ENCODE data around the gene TFEB.

Gene TFEB

DNA sequence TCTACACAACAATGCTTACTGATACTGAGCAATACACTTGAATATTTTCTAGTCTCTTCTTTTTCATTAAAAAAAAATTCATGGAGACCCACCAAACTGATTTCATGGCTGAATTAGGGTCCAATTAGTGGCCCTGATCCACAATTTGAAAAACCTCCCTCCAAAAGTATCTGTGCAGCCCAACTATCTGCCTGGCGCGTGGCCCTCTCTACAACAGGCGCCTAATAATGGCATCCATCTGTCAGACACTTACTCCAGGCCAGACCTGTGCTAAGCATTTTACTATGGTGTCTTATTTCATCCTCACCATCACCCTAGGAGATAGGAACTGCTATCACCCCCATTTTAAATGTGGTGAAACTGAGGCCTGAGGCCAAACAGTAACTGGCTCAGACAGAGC, 14.0 kb downstream of the TFEB start:
- no peak for DNase-seq

DNA sequence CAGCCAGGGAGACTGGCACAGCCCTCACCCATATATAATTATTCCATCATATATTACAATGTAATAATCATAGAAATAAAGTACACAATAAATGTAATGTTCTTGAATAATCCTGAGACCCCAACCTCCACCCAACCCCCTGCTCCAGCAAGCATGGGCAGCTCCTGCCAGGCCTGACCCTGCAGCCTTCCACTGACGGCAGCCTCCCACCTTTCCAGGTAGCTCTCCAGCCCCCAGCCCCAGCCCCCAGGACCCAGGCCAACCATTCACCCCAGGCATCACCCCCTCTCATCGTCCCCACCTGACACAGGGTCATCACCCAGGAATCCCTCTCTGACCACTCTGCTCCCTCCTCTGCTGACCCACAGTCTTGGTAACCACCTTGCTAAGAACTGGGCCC, 14.6 kb downstream of the TFEB start:
- no peak for DNase-seq

DNA sequence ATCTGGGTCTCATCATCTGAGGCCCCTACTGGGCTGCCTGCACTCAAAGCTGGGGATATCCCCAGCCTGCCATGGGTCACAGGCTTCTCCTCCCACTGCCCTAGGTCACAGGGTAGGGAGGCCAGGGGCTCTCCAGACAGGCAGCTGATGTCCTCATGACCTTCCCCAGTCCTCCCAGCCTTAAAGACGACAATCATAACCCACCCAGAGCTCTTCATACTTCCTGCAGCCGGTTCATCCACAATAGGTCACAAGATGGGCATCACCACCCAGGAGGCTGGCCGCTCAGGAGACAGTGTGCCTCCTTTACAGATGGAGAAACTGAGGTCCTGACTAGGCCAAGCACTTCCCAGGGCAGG, 15.2 kb downstream of the TFEB start:
- DNase-seq, result no peak

DNA sequence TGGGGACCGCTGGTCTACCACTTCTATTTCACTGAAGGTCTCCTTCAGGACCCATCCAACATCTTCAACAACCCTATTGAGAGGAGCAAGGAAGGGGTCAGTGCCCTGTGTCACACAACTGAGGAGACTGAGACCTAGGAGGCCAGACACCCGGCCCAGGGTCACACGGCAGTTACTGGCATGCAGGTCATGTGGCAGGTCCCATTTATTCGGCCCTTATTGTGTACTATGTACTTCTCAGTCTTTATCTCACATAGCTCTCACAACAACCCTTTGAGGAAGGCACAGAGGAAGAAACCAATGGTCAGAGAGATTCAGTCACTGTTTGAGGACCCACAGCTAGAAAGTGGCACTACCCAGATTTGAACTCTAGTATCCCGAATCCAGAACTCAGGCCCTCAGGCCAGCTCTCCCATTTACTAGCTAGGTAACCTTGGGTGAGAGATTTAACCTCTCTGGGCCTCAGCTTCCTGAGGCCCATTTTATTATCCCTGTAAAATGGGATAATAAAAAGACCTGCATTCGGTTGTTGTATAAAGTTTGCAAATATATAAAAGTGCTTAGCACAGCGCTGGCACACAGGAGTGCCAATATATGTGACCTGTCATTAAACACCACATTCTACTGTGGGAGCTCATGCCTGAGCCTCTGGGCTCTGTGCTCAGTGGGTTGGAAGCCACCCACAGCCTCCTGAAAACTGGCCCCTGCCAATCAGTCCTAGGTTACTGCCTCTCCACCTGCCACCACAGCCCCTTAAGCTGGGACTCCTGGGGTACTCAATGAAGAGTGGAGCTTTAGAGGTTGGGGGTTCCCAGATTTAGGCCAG, 15.8 kb downstream of the TFEB start:
- DNase-seq, result no peak

DNA sequence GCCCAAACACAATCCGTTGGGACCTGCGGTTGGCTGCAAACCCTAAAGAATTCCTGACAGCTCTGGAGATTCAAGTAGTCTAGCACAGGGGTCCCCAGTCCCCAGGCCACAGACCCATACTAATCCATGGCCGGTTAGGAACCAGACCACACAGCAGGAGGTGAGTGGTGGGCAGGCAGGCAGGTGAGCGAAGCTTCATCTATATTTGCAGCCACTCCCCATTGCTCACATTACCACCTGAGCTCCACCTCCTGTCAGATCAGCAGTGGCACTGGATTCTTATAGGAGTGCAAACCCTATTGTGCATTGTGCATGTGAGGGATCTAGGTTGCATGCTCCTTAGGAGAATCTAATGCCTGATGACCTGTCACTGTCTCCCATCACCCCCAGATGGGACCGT, 16.6 kb downstream of the TFEB start:
- no peak for DNase-seq

DNA sequence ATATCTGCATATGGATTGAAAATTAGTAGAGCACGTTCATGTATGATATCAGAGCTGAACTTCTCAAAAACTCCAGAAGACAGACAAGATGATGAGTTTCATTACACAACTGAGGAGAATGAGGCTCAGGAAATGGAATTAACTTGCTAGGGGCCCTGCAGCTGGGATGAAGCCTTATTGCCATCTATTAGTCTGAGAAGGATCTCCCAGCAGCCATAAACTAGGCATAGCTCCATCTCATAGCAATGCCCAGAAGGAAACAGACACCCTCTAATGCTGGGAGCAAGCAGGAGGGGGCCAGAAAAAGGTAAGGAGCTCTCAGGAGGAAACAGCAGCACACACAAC, 18.0 kb downstream of the TFEB start:
- DNase-seq, result no peak

DNA sequence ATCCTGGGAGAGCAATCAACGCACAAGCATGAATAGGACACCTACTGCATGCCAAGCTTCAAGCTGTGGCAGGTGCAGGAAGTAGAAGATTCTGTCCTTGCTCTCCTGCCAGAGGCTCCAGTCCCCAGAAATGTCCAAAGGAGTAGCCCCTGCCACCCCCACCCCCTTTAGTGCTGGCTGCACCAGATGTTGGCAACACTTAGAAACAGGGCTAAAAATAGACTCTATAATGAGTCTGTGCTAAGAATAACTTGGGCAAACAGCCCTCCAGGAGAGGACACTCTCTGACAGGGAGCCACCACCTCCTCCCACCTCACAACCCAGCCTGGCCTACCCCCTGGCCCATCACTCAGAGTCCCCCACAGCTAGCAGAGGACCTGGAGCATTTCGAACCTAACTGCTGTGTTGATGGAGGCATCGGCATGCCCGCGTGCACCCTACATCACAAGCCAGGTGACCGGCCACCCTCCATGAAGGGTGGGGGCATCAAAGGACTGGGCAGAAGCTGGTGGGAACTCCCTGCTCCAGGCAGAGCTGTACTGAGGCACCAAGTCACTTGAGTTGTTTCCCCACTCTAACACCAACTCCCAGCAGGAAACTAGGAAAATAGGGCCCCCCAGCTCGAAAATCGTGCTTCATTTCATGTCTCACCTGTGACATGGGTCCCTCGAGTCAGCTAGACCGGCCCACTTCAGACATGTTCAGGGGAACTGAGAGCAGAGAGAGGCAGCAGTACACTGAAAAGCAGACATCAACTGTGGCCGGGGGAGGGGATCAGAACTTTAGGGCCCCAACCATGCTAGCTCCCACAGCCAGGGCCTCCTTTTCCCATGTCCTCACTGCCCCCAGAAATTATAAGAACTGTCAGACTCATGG, 18.7 kb downstream of the TFEB start:
- no peak for DNase-seq

DNA sequence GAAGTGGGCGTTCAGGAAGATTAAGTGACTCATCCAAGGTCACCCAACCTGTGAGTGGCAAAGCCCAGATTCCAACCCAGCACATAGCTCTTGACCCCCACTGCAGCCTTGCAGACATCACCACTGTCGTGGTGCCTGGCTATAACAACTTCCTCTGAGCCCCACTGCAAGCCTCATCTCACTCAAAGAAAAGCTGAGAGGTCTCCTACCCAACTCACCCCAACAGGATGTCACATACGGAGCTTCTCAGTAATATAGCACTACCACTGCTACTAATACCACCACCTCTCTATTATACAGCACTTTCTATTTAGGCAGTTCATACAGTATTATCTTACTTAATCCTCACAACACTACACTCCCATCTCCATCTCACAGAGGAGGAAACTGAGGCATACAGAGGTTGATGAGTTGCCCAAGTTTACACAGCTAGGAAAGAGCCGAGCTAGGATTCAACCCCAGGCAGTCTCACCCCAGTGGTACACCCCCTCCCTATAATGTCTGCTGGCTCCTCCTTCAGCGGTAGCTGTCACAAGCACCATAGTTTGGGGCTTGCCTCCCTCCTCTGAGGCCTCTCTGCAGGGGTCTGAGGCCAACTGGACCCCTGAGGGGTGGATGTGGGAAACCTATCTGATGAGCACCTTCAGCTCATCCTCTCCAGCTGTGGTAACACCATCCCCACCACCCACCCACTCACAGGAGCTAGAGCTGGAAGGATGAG, 19.5 kb downstream of the TFEB start:
- DNase-seq, result no peak

DNA sequence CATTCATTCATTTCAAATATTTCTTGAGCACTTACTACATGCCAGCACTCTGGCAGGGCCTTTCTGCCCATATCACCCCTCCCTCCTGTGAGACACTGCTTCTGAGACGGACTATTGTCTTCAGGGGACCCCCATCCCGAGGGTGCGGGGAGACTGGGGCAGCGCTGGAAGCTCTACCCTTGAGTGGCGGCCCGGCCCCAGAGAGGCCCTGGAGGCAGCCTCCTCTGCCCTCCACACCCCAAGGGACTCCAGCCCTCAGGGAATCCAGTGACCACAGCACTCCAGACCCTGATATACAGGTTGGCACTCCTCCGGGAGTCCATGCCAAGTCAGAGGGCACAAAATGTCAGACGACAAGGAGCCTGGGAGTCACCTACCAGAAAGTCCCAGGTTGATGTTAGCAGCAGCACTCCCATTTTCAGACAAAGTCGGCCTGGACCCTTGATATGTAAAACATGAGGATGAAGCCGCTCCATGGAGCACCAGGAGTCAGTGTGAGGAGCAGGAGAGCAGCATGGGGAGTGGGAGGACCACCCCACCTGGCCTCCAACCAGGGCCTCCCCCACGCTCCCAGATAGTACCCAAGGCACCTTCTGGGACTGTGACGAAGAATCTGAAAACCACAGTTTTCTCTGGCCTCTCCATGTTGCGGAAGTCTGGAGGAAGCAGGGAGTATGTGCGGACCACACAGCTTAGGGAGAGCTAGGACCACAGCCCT, 20.7 kb downstream of the TFEB start:
- DNase-seq, result no peak

DNA sequence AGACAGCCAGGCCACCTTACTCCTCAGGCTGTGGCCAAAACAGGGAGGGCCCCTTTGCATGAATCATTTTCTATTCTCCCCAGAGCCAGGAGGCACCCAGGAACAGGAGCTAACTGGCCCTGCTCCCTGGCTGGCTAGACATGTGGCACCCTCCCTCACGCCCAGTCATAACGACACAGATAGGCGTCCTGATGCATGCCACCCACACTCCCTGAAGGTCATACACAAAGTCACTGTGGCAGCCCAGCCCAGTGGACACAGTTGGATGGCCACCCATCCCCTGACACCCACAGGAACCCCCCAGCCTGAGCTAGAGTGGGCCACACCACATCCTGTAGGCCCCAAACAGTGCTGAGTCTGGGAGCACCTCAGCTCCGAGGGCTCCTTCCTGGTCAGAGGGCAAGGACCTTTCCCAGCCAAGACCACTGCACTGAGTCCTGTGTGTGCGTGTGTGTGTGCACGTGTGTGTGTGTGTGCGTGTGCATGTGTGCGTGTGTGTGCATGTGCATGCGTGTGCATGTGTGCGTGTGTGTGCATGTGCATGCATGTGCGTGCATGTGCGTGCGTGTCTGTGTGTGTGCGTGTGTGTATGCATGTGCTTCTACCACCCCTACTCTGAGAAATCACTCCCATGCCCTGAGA, 21.6 kb downstream of the TFEB start:
- no peak for DNase-seq

DNA sequence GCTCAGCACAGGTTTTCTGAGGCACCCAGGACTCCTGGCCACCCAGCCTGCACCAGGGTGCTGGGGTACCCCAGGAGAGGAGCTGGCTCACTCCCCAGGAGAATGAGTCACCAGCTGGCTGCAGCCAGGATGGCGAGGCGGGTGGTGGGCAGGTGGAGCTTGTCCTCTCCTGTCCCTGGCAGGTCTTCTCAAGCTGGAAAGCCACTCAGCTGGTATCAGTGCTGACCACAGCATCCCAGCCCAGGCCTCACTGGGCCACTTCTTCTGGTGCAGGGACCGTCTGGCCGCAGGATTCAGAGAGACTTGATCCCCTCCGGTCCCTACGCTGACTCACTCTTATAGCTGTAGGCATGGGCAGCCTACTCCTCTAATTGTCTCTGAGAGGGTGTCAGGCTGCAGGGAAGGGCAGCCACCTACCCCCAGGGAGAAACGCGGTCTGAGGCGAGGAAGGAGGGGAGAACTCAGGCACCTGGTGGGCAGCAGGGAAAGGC, 22.2 kb downstream of the TFEB start:
- DNase-seq, result no peak

DNA sequence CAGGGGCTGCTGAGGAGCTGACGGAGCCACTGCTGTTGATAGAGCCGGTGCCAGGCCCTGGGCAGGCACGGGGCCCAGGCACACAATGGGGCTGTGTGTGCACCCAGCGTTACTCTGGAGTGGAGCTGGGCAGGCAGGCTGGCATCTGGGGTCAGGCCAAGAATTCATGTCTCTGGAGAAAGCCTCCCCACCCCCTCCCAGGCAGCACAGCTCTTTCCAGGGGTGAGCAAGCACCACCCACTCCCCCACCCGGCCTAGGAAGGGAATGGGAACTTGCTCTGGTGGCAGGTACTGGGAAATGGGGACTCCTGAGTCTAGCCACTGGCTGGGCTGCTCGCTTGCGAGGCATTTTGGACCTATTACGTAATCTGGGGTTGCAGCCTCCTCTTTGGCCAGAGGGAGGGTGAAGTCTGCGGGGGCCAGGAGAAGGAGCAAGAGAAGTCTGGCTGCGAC, 22.7 kb downstream of the TFEB start:
- DNase-seq, result no peak

DNA sequence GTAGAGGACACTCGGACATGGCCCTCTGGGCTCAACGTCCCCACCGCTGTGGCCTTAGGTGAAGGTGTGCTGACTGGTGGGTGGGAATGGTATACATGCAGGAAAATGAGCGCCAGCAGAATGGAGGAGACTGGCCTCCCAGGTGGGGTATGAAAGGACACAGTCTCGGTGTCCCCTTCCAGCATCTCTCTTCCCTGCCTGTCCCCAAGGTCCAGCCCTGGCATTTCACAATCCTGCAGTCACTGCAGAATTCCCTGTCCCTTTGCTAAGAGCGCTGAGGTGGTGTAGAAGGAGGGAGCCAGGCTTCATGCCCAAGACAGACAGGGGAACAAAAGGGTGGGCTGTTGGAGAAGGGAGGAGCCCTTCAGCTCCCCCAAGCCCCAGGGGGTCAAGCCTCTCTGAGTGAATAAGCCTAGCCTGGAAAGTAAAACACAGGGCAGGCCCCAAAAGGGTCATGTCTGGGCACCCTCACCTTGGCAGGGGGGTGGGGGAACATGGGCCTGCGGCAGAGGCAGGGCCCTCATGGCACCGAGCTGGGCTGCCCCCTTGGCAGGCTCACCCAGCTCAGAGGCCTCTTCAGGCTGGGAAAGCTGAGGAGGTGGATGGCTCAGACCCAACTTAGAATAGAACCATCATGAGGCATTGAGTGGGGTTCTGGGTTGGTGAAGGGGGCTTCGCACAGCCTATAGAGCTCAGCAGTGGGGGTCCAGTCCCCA, 23.9 kb downstream of the TFEB start:
- no peak for DNase-seq

DNA sequence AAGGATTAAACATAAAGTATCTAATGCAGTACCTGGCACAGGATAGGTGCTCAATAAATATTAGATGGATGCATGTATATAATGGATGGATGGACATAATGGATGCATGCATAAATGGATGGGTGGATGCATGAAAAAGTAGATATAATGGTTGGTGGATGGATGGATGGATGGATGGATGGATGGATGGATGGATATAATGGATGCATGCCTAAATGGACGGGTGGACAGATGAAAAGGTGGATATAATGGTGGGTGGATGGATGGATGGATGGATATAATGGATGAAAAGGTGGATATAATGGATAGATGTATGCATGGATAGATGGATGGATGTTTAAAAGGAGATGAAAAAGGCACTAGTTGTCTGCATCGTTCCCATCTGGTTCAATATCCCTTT, 26.0 kb downstream of the TFEB start:
- DNase-seq, result no peak

DNA sequence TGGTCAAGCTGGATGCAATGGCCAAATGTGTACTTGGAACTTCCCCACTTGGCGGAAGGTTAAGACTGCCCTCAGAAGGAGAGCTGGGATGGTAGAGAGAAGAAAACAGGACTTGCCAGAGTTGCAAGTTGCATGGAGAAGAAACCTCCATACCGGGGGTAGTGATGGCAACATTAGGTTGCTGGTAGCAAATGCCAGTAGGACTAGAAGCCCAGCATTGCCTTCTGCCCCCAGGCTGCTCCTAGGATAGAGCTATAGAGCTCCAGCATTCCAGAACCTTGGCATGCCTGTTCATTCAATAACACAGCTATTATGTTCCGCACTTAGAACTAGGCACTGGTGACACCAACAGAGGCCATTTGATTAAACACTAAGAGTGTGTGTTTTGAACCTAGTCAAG, 26.6 kb downstream of the TFEB start:
- no peak for DNase-seq

DNA sequence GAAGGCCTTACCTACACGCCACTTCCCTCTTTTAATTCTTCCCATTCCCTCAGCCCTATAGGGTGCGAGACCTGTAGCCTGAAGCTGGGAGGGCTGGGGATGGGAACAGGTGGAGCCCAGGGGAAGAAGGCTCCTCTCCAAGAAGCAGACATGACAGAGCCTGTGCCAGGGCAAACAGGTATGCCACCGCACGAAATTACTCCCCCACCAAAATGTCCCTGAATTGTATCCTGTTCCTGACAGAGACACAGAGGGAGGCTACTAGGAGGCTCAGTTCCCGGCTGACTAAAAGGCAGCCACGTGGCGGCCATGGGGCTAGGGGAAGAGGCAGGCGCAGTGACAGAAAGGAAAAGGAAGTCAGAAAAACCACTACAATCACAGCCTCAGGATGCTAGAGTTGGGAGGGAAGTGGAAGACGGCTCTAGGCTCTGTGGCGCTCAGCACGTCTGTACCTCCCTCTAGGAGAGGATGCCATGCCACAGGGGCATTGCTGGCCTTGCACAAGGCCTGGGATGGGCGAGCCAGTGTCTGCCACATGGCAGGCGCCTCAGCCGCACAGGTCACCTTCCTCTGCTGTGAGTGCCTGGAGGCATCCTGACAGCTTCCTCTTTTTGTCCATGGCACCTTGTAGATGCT, 27.7 kb downstream of the TFEB start:
- DNase-seq, result peak; percentile 28

DNA sequence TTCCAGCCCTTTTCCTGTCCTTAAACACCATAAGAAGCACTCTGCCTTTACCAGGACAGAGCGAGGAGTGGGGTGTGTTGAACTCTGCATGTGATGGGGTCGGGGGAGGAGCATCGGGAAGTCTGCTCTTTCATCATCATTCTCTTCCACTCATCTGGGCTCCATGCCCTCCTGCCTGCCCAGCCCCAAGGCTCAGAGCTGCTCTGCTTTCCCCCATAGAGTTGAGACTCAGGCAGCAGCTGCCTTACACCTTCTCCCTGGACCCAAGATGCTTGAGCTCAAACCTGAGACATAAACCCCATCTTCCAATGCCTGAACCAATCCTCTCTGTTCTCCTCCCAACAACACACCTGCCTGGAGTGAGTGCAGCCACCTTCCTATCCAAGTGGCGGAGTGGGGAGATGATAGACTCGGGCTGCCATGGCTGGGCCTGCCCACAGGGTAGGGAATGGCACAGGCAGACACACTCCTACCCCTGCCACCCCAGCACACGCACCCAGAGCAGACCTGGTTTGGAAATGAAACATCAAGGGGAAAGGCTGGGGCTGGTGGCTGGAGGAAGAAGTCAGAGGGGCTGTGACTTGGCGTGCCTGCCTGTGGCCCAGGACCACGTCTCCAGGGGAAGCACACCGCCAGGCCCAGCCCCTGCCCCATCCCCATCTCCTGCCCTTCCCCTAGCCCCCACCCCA, 28.4 kb downstream of the TFEB start:
- DNase-seq, result no peak

DNA sequence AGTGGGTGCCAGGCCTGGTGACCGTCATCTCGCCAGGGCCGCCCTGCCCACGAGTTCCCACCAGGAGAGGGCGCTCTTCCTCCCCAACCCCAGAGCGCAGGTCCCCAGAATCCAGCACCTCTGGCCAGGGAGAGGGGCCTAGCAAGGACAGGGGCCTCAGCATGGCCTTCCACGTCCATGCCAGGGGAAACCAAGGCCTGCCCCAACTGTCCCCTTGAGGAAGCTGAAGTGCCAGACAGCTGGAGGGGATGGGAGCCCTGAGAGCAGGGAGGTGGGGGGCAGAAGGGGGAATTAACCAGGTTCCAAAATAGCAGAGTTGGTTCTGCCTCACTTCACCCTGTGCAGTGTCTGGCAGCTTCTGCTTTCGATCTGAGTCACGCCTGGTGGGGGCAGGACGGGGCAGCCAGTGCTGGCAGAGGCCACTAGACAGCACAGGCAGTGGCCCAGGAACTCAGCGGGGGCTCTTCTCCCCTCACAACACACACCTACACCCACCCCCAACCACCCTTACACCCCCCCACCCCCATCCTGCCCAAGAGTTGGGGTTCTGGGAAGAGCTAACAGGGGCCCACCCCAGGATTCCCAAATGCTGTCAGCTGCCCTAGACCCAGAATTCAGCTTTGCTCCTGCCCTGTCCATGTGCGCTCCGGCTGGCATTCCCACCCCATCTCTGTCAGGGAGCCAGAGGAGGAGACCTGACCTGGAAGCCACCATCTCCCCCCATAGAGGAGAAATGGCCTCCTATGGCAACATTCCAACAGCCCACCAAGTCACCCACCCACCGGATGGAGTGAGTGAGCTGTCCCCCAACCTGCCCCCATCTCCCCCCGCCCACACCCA, 29.2 kb downstream of the TFEB start:
- peak; percentile 29 for DNase-seq

DNA sequence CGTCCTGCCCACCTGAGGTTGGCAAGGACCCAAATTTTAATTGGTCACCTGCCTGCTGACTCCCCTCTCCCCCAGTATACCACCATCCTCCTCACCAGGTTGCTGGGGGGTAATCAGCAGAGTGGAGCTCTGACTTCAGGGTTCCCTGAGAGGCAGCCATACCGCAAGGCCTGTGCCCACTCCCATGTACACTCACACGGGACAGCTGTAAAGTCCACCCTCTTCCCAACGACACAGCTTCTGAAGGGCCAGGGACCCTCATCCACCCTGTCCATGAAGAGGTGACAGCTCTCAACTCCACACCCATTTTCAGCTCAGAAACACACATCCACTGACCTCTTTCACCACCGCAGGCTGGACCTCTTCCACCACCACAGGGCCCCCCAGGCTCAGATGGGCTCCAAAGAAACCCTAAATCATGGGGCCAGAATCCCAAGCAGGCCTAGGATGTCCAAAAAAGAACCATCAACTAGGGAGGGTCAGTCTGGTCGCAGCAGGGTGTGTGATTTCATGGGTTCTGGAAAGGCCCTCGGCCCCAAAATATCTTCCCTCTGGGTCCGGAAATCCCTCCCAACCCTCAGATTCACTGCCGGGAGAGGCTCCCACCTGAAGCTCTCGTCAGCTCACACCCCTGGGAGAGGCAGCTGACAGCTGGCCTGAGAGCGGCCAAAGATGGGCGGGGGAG, 30.0 kb downstream of the TFEB start:
- no peak for DNase-seq

All from T-helper 9 cell (primary cell).